LNCAP (cell line): Measurements from ENCODE around the gene ICAM5.

ENCODE experiments used
- TF ChIP-seq, protein P1 (sequence below): fragments of 450-650 bp; IDR thresholded peaks from 2 replicates; pipeline ENCODE4 v1.5.1; 2017; ENCODE audit warnings: mild to moderate bottlenecking

ICAM5 gene

GRCh38 chr19:10266706-10267105 is 23.0 kb upstream of the ICAM5 start:
- TF ChIP-seq, protein P1, sequence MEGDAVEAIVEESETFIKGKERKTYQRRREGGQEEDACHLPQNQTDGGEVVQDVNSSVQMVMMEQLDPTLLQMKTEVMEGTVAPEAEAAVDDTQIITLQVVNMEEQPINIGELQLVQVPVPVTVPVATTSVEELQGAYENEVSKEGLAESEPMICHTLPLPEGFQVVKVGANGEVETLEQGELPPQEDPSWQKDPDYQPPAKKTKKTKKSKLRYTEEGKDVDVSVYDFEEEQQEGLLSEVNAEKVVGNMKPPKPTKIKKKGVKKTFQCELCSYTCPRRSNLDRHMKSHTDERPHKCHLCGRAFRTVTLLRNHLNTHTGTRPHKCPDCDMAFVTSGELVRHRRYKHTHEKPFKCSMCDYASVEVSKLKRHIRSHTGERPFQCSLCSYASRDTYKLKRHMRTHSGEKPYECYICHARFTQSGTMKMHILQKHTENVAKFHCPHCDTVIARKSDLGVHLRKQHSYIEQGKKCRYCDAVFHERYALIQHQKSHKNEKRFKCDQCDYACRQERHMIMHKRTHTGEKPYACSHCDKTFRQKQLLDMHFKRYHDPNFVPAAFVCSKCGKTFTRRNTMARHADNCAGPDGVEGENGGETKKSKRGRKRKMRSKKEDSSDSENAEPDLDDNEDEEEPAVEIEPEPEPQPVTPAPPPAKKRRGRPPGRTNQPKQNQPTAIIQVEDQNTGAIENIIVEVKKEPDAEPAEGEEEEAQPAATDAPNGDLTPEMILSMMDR, result no peak

DNA sequence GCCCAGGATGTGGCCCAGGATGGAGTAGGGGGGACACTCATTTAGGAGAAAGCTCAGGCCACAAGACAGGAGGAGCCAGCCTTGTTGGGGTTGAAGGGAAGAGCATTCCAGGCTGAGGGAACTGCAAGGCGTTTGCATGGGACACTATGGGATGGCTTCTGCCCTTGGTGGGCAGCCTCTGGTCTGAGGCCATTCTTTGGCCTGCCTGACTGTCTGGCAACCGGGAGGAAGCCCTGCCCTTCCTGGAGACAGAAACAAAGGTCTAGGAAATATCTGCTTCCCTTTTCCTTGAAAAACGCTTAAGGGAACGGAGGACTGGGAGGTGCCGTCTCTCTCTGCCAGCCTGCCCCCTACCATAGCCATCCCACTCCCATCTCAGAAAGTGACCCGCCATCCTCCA is 21.7 kb upstream of the ICAM5 start:
- TF ChIP-seq, protein P1, result no peak

DNA sequence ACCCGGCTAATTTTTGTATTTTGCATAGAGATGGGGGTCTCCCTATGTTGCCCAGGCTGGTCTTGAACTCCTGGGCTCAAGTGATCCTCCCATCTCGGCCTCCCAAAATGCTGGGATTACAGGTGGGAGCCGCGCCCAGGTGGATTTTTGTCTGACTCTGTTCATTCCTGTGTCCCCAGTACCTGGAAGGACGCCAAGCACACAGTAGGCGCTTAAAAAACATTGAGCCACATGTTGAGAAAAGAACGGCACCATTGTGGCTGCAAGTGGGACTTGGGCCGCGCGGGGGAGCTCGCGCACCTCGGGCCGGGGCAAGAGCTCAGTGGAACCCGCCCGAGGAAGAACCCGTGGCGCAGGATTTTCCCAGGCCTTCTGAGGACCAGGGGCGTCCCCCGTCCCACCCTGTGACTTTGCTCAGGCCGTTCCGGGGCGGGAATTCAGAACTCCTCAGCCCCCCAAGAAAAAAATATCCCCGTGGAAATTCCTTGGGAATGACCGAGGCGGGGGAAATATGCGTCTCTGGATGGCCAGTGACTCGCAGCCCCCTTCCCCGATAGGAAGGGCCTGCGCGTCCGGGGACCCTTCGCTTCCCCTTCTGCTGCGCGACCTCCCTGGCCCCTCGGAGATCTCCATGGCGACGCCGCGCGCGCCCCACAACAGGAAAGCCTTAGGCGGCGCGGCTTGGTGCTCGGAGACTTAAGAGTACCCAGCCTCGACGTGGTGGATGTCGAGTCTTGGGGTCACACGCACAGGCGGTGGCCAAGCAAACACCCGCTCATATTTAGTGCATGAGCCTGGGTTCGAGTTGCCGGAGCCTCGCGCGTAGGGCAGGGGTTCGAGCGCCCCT is 20.2 kb upstream of the ICAM5 start:
- TF ChIP-seq, protein P1, result peak; percentile 93

GRCh38 chr19:10270180-10270615 is 19.6 kb upstream of the ICAM5 start:
- TF ChIP-seq, protein P1, result no peak

DNA sequence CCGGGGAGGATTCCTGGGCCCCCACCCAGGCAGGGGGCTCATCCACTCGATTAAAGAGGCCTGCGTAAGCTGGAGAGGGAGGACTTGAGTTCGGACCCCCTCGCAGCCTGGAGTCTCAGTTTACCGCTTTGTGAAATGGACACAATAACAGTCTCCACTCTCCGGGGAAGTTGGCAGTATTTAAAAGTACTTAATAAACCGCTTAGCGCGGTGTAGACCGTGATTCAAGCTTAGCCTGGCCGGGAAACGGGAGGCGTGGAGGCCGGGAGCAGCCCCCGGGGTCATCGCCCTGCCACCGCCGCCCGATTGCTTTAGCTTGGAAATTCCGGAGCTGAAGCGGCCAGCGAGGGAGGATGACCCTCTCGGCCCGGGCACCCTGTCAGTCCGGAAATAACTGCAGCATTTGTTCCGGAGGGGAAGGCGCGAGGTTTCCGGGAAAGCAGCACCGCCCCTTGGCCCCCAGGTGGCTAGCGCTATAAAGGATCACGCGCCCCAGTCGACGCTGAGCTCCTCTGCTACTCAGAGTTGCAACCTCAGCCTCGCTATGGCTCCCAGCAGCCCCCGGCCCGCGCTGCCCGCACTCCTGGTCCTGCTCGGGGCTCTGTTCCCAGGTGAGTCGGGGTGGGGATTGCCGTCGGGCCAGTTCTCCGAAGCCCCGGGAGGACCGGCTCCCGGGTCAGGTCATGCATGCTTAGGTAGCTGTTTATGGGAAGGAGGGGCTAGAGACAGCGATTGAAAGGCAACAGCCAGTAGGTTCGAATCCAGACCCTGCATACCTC is 18.9 kb upstream of the ICAM5 start, which contains the start of gene ICAM1:
ICAM1 (plus strand) TSS at position 505 of the 779 bp plus-strand sequence; CDS start at position 545, 40 bp downstream.
- TF ChIP-seq, protein P1, result no peak

GRCh38 chr19:10271543-10272086 is 18.1 kb upstream of the ICAM5 start:
- TF ChIP-seq, protein P1, result no peak

DNA sequence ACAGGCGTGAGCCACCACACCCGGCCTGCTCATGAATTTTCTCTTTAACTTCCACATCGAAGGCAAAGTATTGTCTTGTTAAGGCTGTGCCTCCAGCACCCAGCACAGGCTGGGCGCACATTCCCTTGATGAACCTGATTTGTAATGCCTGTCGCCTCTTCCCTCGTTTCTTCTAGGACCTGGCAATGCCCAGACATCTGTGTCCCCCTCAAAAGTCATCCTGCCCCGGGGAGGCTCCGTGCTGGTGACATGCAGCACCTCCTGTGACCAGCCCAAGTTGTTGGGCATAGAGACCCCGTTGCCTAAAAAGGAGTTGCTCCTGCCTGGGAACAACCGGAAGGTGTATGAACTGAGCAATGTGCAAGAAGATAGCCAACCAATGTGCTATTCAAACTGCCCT is 15.2 kb upstream of the ICAM5 start:
- TF ChIP-seq, protein P1, result no peak
